ENCODE results near the gene PIK3CG. TPM values are rescaled to one million over a fixed set of nuclear protein-coding genes. Genes with fewer than 3 reads are reported as not detected.
"Not testable (repeated sequence)": the region's sequence is repeated elsewhere in the genome, so short reads cannot be mapped to it uniquely, and the experiment has no call there.

The PIK3CG gene
- total RNA-seq, 1 donor from 2014 or later = 5.3 TPM

DNA sequence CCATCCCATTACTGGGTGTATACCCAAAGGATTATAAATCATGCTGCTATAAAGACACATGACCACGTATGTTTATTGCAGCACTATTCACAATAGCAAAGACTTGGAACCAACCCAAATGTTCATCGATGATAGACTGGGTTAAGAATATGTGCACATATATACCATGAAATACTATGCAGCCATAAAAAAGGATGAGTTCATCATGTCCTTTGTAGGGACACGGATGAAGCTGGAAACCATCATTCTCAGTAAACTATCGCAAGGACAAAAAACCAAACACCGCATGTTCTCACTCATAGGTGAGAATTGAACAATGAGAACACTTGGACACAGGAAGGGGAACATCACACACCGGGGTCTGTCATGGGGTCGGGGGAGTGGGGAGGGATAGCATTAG is 73.0 kb downstream of the PIK3CG start:
- not testable (repeated sequence) for DNase-seq (ENCODE audit: low spot score)

DNA sequence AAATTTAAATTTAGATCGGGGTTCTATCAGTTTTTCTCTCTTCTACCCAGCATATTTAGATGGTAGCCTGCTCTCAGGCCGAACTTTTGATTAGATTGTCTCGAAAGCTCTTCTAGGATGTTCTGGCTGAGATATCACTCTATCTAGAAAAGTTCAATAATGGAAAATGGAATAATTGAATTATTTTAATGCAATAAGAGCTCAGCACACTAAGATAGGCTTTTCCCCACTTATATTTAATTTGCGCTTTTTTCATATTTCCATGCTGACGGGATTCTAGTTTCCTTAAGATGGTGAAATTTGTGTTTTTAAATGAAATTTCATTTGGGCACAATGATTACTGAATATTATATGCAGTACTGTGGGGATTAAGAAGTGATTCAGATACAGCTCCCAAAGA is 73.7 kb downstream of the PIK3CG start:
- DNase-seq (ENCODE audit: low spot score) = no peak

DNA sequence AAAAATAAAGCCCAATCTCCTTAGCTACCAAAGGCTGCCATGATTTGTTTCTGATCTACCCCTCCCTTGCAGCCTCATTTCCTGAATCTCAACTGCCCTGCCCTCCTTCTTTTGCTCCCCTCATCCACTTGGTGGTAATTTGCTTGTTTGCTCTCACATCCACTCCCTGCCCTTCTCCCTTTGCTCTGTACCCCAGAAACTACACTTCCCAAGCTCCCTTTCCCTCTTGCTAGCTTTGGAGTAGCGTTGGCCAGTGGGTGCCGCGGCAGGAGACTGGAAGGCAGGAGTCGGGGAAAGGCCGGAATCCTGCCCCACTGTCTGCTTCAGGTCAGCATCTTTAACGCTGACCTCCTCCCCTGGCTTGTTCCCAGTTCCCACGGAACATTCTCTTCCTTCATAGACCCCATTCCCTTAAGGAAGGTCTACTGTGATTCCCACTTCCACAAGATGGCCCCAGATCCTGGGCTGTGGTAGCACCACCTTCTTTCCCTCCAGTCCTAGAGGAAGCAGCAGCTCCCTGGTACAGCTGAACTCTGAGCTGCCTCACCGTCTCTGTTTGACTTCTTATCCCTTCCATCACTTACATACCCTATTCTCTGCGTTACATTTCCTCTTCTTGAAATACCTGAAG is 79.1 kb downstream of the PIK3CG start:
- no peak for DNase-seq (ENCODE audit: low spot score)

DNA sequence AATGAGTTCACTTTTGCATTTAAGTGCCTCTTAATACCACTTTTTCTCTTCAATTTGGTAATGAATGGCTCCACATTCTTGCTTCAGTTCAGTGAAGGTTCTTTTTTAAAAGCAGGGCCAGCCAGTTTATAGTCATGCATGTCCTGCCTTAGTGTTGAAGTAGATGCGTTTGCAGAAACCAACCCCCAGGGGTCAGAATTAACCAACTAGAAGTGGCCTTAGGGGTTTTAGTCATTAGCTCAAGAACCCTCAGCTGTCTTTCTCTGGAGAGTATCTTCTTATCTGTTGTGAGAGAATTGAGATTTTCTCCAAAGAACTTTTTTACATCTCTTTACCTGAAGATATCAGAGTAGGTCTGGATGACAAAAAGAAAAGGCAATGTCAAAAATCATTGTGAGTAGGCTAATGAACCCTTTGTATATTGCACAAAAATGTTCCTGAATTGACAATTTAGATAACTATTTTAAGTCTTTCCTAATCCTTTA is 82.2 kb downstream of the PIK3CG start:
- DNase-seq (ENCODE audit: low spot score) = peak; percentile 53

DNA sequence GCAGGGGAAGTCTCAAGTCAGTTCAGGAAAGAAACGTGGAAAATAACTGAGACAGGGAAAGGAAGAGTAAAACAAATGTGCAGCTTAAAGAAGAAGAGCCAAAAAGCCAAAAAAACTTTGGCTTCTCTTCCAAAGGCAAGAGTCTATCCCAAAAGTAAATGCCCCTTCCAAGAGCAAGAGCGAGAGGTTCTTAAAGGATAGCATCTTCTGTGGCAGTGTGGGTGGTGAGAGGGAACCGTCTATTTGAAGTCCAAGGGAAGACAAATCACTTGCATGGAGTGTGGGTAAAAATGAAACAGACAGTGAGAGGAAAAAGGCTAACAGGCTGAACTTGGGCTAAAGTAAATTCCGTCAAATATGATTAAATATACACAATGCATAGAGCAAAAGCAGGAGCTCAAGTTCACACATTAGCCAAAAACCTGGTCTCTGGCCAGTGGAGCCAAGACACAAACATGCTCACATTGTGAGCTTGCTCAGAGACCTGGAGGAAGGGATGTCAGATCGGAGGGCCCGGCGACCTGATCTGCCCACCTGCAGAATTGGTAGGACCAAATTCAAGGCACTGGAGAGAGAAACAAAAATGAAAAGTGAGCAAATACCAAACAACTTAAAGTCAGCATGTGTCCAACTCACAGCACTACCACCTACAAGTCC is 87.0 kb downstream of the PIK3CG start:
- no peak for DNase-seq (ENCODE audit: low spot score)

DNA sequence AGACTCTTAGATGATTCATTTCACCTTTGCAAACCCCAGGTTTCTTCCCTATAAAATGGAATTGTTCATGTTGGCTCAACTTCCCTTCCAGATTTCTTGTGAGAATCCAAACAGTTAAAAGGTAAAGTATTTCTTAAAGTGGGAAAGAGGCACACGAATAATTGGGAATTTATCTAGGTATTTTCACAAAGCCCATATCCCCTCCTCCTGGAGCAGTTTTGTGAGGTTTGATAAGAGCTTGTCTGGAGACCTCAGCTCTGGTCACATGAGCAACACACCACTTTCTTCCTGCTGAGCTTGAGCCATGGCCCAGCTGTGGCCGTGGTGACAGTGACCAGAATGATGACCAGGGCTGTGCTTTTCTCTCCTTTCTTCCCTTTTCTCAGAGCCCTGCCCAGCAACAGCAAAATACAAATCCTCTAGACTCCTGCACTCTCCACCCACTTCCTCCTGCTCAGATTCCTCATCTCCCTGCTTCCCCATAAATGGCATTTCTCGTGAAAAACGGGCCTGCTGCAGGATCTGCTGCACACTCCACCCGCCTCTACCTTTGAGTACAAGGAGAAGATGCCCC is 87.7 kb downstream of the PIK3CG start:
- DNase-seq (ENCODE audit: low spot score) = no peak

DNA sequence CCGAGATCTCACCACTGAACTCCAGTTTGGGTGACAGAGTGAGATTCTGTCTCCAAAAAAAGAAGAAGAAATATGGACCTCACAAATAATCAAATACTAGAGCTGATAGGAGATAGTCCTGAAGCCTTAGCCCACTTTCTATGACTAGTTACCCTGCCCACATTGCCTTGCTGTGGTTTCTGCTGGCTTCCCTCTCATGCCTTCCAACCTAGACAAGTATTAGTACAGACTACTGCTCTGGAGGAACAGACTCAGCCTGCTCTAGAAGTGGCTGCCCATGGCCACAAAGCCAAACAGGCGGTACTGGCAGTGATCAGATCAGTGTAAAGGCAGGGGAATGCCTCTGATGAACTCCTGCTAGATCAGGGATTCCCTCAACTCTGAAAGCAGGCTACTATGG is 89.8 kb downstream of the PIK3CG start:
- no peak for DNase-seq (ENCODE audit: low spot score)

DNA sequence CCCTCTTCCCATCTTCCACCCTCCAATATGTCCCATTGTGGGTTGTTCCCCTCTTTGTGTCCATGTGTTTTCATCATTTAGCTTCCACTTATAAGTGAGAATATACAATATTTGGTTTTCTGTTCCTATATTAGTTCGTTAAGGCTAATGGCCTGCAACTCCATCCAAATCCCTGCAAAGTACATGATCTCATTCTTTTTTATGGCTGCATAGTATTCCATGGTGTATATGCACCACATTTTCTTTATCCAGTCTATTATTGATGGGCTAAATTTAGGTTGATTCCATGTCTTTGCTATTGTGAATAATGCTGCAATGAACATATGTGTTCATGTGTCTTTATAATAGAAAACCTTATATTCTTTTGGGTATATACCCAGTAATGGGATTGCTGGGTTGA is 90.8 kb downstream of the PIK3CG start:
- not testable (repeated sequence) for DNase-seq (ENCODE audit: low spot score)

Other genes with a start within 250 kb of the PIK3CG start
- 19.4 TPM for gene CCDC71L, start 204.1 kb upstream of the PIK3CG start, total RNA-seq
- 22.8 TPM for gene PRKAR2B, start 179.4 kb downstream of the PIK3CG start, total RNA-seq